ENCODE measurements around the gene SASH1. TPM values are rescaled to one million over a fixed set of nuclear protein-coding genes. Genes with fewer than 3 reads are reported as not detected.

Gene SASH1
- total and polyA plus RNA-seq, 2 donors (not counting 3 experiments of a cell fraction or from before 2014, with no cell fraction given) = 18.5 to 103 TPM

GRCh38 chr6:148509800-148510581, 167.4 kb downstream of the SASH1 start:
- Histone ChIP-seq H3K27ac (ENCODE audit: insufficient read depth, low read depth, low read length) (no peak overlapping the region), H4K20me1 (replicated peaks; ENCODE audit: control insufficient read depth, extremely low read depth, insufficient read depth, low read length) (no peaks in the 10 kb centered on the region), H3K9me1 (replicated peaks; ENCODE audit: control insufficient read depth, extremely low read depth, insufficient read depth, low read length) (no peaks in the 10 kb centered on the region), H3K27me3 (ENCODE audit: control insufficient read depth in 2 of 2, insufficient read depth in 2 of 2, low read length in 2 of 2) (no peaks in the 10 kb centered on the region), H3K4me2 (ENCODE audit: insufficient read depth, low read length) (no peak overlapping the region), H2AFZ (ENCODE audit: low read depth, low read length) (no peak overlapping the region), H3K4me1 (ENCODE audit: control insufficient read depth, extremely low read depth, insufficient read depth, low read length) (peaks cover 22% of the 10 kb centered on the region), H3K9me3 (replicated peaks; ENCODE audit: control insufficient read depth, insufficient read depth, low read length) (no peaks in the 10 kb centered on the region), H3K9ac (replicated peaks; ENCODE audit: extremely low read depth, insufficient read depth, low read length) (no peak overlapping the region), H3K79me2 (ENCODE audit: control insufficient read depth, insufficient read depth, low read length) (peaks cover 68% of the 10 kb centered on the region), H3K36me3 (ENCODE audit: control insufficient read depth in 2 of 2, extremely low read depth in 1 of 2, insufficient read depth in 2 of 2, low read length in 2 of 2) (peaks cover 3 to 4% of the 10 kb centered on the region in 2 experiments), H3K4me3 (replicated peaks in 1 of 3; ENCODE audit: insufficient read depth in 1 of 3, low read depth in 1 of 3, low read length in 3 of 3) (no peak overlapping the region)
- DNase-seq (ENCODE audit: low read depth, low spot score) (peak; percentile 79), FAIRE-seq (peak; percentile 50)
- dilution Hi-C loops (cut with MboI; ENCODE audit: extremely low pct_ligation_motif_present, low sequenced_read_pairs) (no loop called here), intact Hi-C loops (cut with micrococcal nuclease) (loop anchor here (2.0 kb wide), 1 partner anchor 15 kb away; no protein-coding TSS in a partner anchor)
- no TSS peak for BruUV-seq (replicated peaks)
- ChIA-PET CTCF (interaction anchor here (1.1 to 1.5 kb wide), 4 partner anchors 9 to 333 kb away, joined by 3 to 5 read pairs (median 4); no protein-coding TSS in a partner anchor), POLR2A (no interaction called here)
- TF ChIP-seq JUN (IDR thresholded peaks at IDR 0.05; ENCODE audit: borderline replicate concordance, insufficient read depth, insufficient read length, low read depth) (no peak), MYC (IDR thresholded peaks at IDR 0.05; ENCODE audit: low read depth, low read length) (no peak), EZH2 (IDR thresholded peaks at IDR 0.05; ENCODE audit: borderline replicate concordance, low read depth, low read length, severe bottlenecking) (no peak), GATA2 (IDR thresholded peaks at IDR 0.05; ENCODE audit: insufficient read depth, insufficient read length, low read depth, low read length) (no peak), POLR2AphosphoS5 (IDR thresholded peaks at IDR 0.05; ENCODE audit: insufficient read depth, low read depth, low read length) (no peak)

Data from endothelial cell of umbilical vein (primary cell).